K562 (cell line): ENCODE measurements around the gene SEC24C. TPM values are rescaled to one million over a fixed set of nuclear protein-coding genes. Genes with fewer than 3 reads are reported as not detected.

ENCODE experiments used
- BCLAF1 ChIP-seq, 2 experiments: fragments of 450-650 bp in 1 of 2; IDR thresholded peaks; 2 replicates each; pipeline ENCODE4 v1.6.1; 2011 to 2017; ENCODE audit warnings: low read depth in 2 of 2, antibody characterized with exemption in 1 of 2, borderline replicate concordance in 1 of 2, low read length in 1 of 2, mild to moderate bottlenecking in 1 of 2, mixed read lengths in 1 of 2; ENCODE audit not compliant: control insufficient read depth in 1 of 2
- BRF2 ChIP-seq: IDR thresholded peaks from 3 replicates; pipeline ENCODE4 v1.6.1; 2011; ENCODE audit warnings: borderline replicate concordance, mild to moderate bottlenecking; ENCODE audit not compliant: insufficient read length, insufficient read depth
- CBFB ChIP-seq: sonication (generic); formaldehyde crosslinking; IDR thresholded peaks from 2 replicates; pipeline ENCODE4 v1.4.0; 2020; ENCODE audit warnings: mild to moderate bottlenecking, missing genetic modification reagents
- DACH1 ChIP-seq: fragments of 450-650 bp; IDR thresholded peaks from 2 replicates; pipeline ENCODE4 v1.6.1; 2018; ENCODE audit not compliant: partially characterized antibody
- E2F1 ChIP-seq: sonication (generic); formaldehyde crosslinking; IDR thresholded peaks from 2 replicates; pipeline ENCODE4 v1.8.1; 2023; ENCODE audit warnings: mild to moderate bottlenecking, missing genetic modification reagents, moderate library complexity
- GMEB1 ChIP-seq: fragments of 250-450 bp; sonication (Bioruptor Pico); IDR thresholded peaks from 2 replicates; pipeline ENCODE4 v1.4.0; 2020; ENCODE audit warnings: mild to moderate bottlenecking
- KDM4B ChIP-seq, 2 experiments: fragments of 450-650 bp in 1 of 2; sonication (generic) in 1 of 2; IDR thresholded peaks; 2 replicates each; pipeline ENCODE4 v1.6.1; 2016 to 2017; ENCODE audit warnings: borderline replicate concordance in 2 of 2, antibody characterized with exemption in 1 of 2, low read depth in 1 of 2, mild to moderate bottlenecking in 1 of 2
- MITF ChIP-seq: IDR thresholded peaks from 2 replicates; pipeline ENCODE4 v1.6.1; 2014; ENCODE audit warnings: antibody characterized with exemption
- NBN ChIP-seq: fragments of 450-650 bp; IDR thresholded peaks from 2 replicates; pipeline ENCODE4 v1.6.1; 2016; ENCODE audit warnings: low read depth, mild to moderate bottlenecking
- NRF1 ChIP-seq, 2 experiments: fragments of 450-650 bp; IDR thresholded peaks in 1 of 2; conservative IDR thresholded peaks in 1 of 2; 2 replicates each; pipeline ENCODE4 v1.6.1; 2014; ENCODE audit warnings: mild to moderate bottlenecking in 2 of 2
- PHF8 ChIP-seq: fragments of 200-600 bp; sonication (generic); IDR thresholded peaks from 2 replicates; pipeline ENCODE4 v1.6.1; 2012; ENCODE audit warnings: mixed run types, mild to moderate bottlenecking, inconsistent platforms, low read length, moderate library complexity, borderline replicate concordance
- SFPQ ChIP-seq: fragments of 200-400 bp; formaldehyde crosslinking; IDR thresholded peaks from 2 replicates; pipeline ENCODE4 v1.6.1; 2017; ENCODE audit warnings: mild to moderate bottlenecking, low read depth, low read length, moderate library complexity
- ZNF212 ChIP-seq: fragments of 450-650 bp; formaldehyde crosslinking; IDR thresholded peaks from 2 replicates; pipeline ENCODE4 v1.4.0; 2020; ENCODE audit warnings: mild to moderate bottlenecking
- ZNF778 ChIP-seq: fragments of 450-650 bp; formaldehyde crosslinking; IDR thresholded peaks from 2 replicates; pipeline ENCODE4 v1.4.0; 2020; ENCODE audit warnings: mild to moderate bottlenecking, moderate library complexity
- polyA plus RNA-seq, 8 experiments: library from polyadenylated mRNA; depleted of rRNA in 4 of 8; stranded (reverse) in 5 of 8; unstranded in 3 of 8; fragments of >200 nt; fragmentation: Nextera tagmentation in 2 of 8; fragmentation: Illumina TruSeq in 1 of 8; extraction: Ambion mirVana in 2 of 8; extraction: Trizol in 1 of 8; gene quantifications; 2 replicates each; pipeline versions ENCODE4 v1.2.1 to v1.2.3, GENCODE V29; 2011 to 2014; ENCODE audit warnings: inconsistent platforms in 1 of 8, missing spikeins in 1 of 8
- total RNA-seq, 7 experiments: library from RNA; depleted of rRNA in 6 of 7; stranded (reverse); fragments of >200 nt in 6 of 7; fragmentation: Illumina TruSeq in 2 of 7; extraction: Trizol in 2 of 7; gene quantifications; 2 replicates each; pipeline versions ENCODE4 v1.2.1 to v1.2.3, GENCODE V29; 2011 to 2021; ENCODE audit warnings: low replicate concordance in 1 of 7

Gene SEC24C
- total and polyA plus RNA-seq, 9 of the 15 experiments (the other 6 are each of a cell fraction or from before 2014, with no cell fraction given), result 19.0 to 115 (median 70.5) TPM

- TF ChIP-seq BCLAF1 (IDR thresholded peaks at IDR 0.05; ENCODE audit: borderline replicate concordance in 1 of 2, control insufficient read depth in 1 of 2, low read depth in 2 of 2, low read length in 1 of 2) (0 out of 4 replicates have a peak, but pooled peaks of 1 of the 2 experiments have one; percentile 50), NRF1 (conservative IDR thresholded peaks at IDR 0.05 in 1 of 2, IDR thresholded peaks at IDR 0.05 in 1 of 2) (peak; percentile 64 to 72), ZNF212 (no peak), CBFB (peak; percentile 98), ZNF778 (no peak), E2F1 (CRISPR knock-in tag) (no peak; the same call in 1 of the 2 replicates), KDM4B (IDR thresholded peaks at IDR 0.05; ENCODE audit: borderline replicate concordance in 2 of 2, low read depth in 1 of 2) (peak in 1 of 2 experiments; percentile 63; a peak in 1 of 4 replicates), PHF8 (peak; percentile 92; the same call in 1 of the 2 replicates), DACH1 (no peak), MITF (peak; percentile 58), NBN (no peak), SFPQ (no peak), BRF2 (no peak), GMEB1 (CRISPR knock-in tag) (peak; percentile 98)
These were observed 37.9 kb downstream of the SEC24C start, which contains the start of gene CHCHD1 (continued) for GRCh38 chr10:73781879-73782748.
